Chondrocyte (in vitro differentiated cells): ENCODE measurements around the gene TTC28. TPM values are rescaled to one million over a fixed set of nuclear protein-coding genes. Genes with fewer than 3 reads are reported as not detected.
A peak's percentile ranks its signal among the peaks of the same experiment; 100 is the strongest.

Source experiments
- DNase-seq: peaks from one replicate; pipeline ENCODE4 v3.0.0; 2021; ENCODE audit warnings: mixed read lengths, low spot score
- H3K27ac Mint-ChIP-seq: one replicate; pipeline ENCODE4 v1.8.0; 2021; ENCODE audit warnings: mild to moderate bottlenecking, moderate library complexity, mixed read lengths; ENCODE audit not compliant: unreplicated experiment
- H3K27me3 Mint-ChIP-seq: 2 replicates; pipeline ENCODE4 v1.8.0; 2021; ENCODE audit warnings: low read depth, mixed read lengths
- H3K36me3 Mint-ChIP-seq: 2 replicates; pipeline ENCODE4 v1.8.0; 2021; ENCODE audit warnings: low read depth, mixed read lengths
- H3K4me1 Mint-ChIP-seq: 2 replicates; pipeline ENCODE4 v1.8.0; 2021; ENCODE audit warnings: low read depth, mild to moderate bottlenecking, mixed read lengths
- H3K4me3 Mint-ChIP-seq: one replicate; pipeline ENCODE4 v1.8.0; 2021; ENCODE audit warnings: mild to moderate bottlenecking, moderate library complexity, mixed read lengths; ENCODE audit not compliant: unreplicated experiment
- H3K9me3 Mint-ChIP-seq: 2 replicates; pipeline ENCODE4 v1.8.0; 2021; ENCODE audit warnings: low read depth, mixed read lengths
- CTCF ChIP-seq: fragments of 200-600 bp; sonication (generic); IDR thresholded peaks from 2 replicates; pipeline ENCODE4 v1.5.0; 2021; ENCODE audit warnings: antibody characterized with exemption, mild to moderate bottlenecking, moderate library complexity
- total RNA-seq: library from RNA; stranded (reverse); gene quantifications from 3 replicates; pipeline ENCODE4 v1.2.1, GENCODE V29; 2021

TTC28 gene
- total RNA-seq, 1 donor from 2014 or later: 38.3 TPM

GRCh38 chr22:28008649-28009048 is 671.0 kb downstream of the TTC28 start:
- peak overlapping the region; percentile 30 for H3K27ac Mint-ChIP-seq
- H3K9me3 Mint-ChIP-seq: no peaks in the 10 kb centered on the region
- H3K4me1 Mint-ChIP-seq: peaks cover 26% of the 10 kb centered on the region
- H3K4me3 Mint-ChIP-seq: no peak overlapping the region
- TF ChIP-seq CTCF: no peak
- DNase-seq: no peak
- H3K27me3 Mint-ChIP-seq: no peaks in the 10 kb centered on the region
- H3K36me3 Mint-ChIP-seq: peaks cover 5% of the 10 kb centered on the region

GRCh38 chr22:28008056-28008455 is 671.6 kb downstream of the TTC28 start:
- H3K36me3 Mint-ChIP-seq: peaks cover 4% of the 10 kb centered on the region
- no peaks in the 10 kb centered on the region for H3K9me3 Mint-ChIP-seq
- H3K27ac Mint-ChIP-seq: no peak overlapping the region
- no peak for DNase-seq
- peaks cover 26% of the 10 kb centered on the region for H3K4me1 Mint-ChIP-seq
- H3K27me3 Mint-ChIP-seq: no peaks in the 10 kb centered on the region
- H3K4me3 Mint-ChIP-seq: no peak overlapping the region
- no peak for TF ChIP-seq CTCF

GRCh38 chr22:28006271-28006670 is 673.4 kb downstream of the TTC28 start:
- no peaks in the 10 kb centered on the region for H3K9me3 Mint-ChIP-seq

GRCh38 chr22:28005513-28005912 is 674.1 kb downstream of the TTC28 start:
- H3K27ac Mint-ChIP-seq: no peak overlapping the region
- peaks cover 26% of the 10 kb centered on the region for H3K4me1 Mint-ChIP-seq
- no peak for DNase-seq
- H3K27me3 Mint-ChIP-seq: no peaks in the 10 kb centered on the region
- TF ChIP-seq CTCF: no peak
- no peak overlapping the region for H3K4me3 Mint-ChIP-seq
- H3K9me3 Mint-ChIP-seq: no peaks in the 10 kb centered on the region
- peaks cover 3% of the 10 kb centered on the region for H3K36me3 Mint-ChIP-seq

More at GRCh38 chr22:28006271-28006670, 673.4 kb downstream of the TTC28 start:
- Mint-ChIP-seq H3K27ac (peak overlapping the region; percentile 13), H3K36me3 (peaks cover 3% of the 10 kb centered on the region), H3K4me3 (no peak overlapping the region), H3K27me3 (no peaks in the 10 kb centered on the region), H3K4me1 (peaks cover 26% of the 10 kb centered on the region)
- no peak for DNase-seq
- TF ChIP-seq CTCF: no peak

- H3K27me3 Mint-ChIP-seq: no peaks in the 10 kb centered on the region
- no peak overlapping the region for H3K27ac Mint-ChIP-seq
- H3K36me3 Mint-ChIP-seq: peaks cover 7% of the 10 kb centered on the region
- no peak for TF ChIP-seq CTCF
- H3K9me3 Mint-ChIP-seq: no peaks in the 10 kb centered on the region
- peaks cover 21% of the 10 kb centered on the region for H3K4me1 Mint-ChIP-seq
- no peak for DNase-seq
- H3K4me3 Mint-ChIP-seq: no peak overlapping the region
Measured at GRCh38 chr22:28004021-28004420, 675.6 kb downstream of the TTC28 start.
